ENCODE results near the gene CRYL1.
A peak's percentile ranks its signal among the peaks of the same experiment; 100 is the strongest.

Gene CRYL1

GRCh38 chr13:20359335-20359734 is 166.3 kb downstream of the CRYL1 start:
- no peak for TF ChIP-seq CTCF (conservative IDR thresholded peaks at IDR 0.05; ENCODE audit: low read length)
- no peak overlapping the region for H3K4me3 ChIP-seq (ENCODE audit: low read length)
- DNase-seq (ENCODE audit: low read depth), result peak; percentile 95

- TF ChIP-seq CTCF (conservative IDR thresholded peaks at IDR 0.05; ENCODE audit: low read length), result no peak
- no peak overlapping the region for H3K4me3 ChIP-seq (ENCODE audit: low read length)
- DNase-seq (ENCODE audit: low read depth), result no peak
Measured at GRCh38 chr13:20358022-20358421, 167.6 kb downstream of the CRYL1 start.

GRCh38 chr13:20356444-20356843 is 169.2 kb downstream of the CRYL1 start:
- no peak overlapping the region for H3K4me3 ChIP-seq (ENCODE audit: low read length)
- DNase-seq (ENCODE audit: low read depth), result peak; percentile 18
- TF ChIP-seq CTCF (conservative IDR thresholded peaks at IDR 0.05; ENCODE audit: low read length), result no peak

GRCh38 chr13:20354722-20355121 is 170.9 kb downstream of the CRYL1 start:
- no peak for TF ChIP-seq CTCF (conservative IDR thresholded peaks at IDR 0.05; ENCODE audit: low read length)
- H3K4me3 ChIP-seq (ENCODE audit: low read length), result no peak overlapping the region
- no peak for DNase-seq (ENCODE audit: low read depth)

- DNase-seq (ENCODE audit: low read depth), result peak; percentile 68
- TF ChIP-seq CTCF (conservative IDR thresholded peaks at IDR 0.05; ENCODE audit: low read length), result peak; percentile 49
- no peak overlapping the region for H3K4me3 ChIP-seq (ENCODE audit: low read length)
Measured at GRCh38 chr13:20353973-20354372, 171.7 kb downstream of the CRYL1 start.
